ENCODE data around the gene TSEN2.

The TSEN2 gene

DNA sequence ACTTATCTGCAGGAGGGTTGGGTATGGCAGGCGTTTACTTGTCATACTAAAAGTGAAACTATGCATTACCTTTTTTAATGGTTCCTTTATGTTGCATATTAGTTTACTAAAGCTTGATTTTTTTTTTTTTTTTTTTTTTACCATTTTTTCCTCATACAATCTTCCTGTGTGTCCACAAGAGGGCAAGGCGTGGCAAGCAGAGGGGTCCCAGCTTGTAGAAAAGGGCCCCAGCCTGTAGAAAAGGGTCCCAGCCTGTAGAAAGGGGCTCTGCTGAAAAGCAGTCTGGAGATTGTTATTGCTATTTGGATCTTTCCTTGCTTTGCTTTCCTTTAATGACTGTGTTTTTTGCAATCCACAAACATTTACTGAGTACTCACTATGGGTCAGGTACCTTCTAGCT, 94.5 kb downstream of the TSEN2 start:
- no peaks in the 10 kb centered on the region for H3K27me3 ChIP-seq (ENCODE audit: control insufficient read depth, insufficient read depth, low read length)
- H3K36me3 ChIP-seq (ENCODE audit: control insufficient read depth, insufficient read depth, low read length): peaks cover 35% of the 10 kb centered on the region
- no peak overlapping the region for H3K9ac ChIP-seq (ENCODE audit: low read length)

DNA sequence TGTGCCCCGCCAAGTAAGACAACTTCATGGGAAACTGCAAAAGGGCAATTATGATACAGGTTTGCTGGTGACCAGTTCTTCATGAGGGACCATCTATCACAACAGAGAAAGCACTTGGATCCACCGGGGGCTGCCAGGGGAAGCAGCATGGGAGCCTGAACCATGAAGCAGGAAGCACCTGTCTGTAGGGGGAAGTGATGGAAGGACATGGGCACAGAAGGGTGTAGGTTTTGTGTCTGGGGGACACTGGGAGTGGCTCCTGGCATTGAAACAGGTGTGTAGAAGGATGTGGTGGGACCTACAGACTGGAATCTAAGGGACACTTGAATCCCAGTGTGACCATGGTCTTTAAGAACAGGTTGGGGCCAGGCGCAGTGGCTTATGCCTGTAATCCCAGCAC, 95.2 kb downstream of the TSEN2 start:
- Histone ChIP-seq H3K4me3 (ENCODE audit: low read length) (no peak overlapping the region), H3K9ac (ENCODE audit: low read length) (no peak overlapping the region), H3K4me1 (ENCODE audit: control insufficient read depth, insufficient read depth, low read length) (no peaks in the 10 kb centered on the region), H3K27me3 (ENCODE audit: control insufficient read depth, insufficient read depth, low read length) (no peaks in the 10 kb centered on the region), H3K27ac (ENCODE audit: low read depth, low read length) (no peak overlapping the region), H3K36me3 (ENCODE audit: control insufficient read depth, insufficient read depth, low read length) (peaks cover 37% of the 10 kb centered on the region)

More for the DNA sequence above, 94.5 kb downstream of the TSEN2 start:
- Histone ChIP-seq H3K27ac (ENCODE audit: low read depth, low read length) (no peak overlapping the region), H3K4me3 (ENCODE audit: low read length) (no peak overlapping the region), H3K4me1 (ENCODE audit: control insufficient read depth, insufficient read depth, low read length) (no peaks in the 10 kb centered on the region)

DNA sequence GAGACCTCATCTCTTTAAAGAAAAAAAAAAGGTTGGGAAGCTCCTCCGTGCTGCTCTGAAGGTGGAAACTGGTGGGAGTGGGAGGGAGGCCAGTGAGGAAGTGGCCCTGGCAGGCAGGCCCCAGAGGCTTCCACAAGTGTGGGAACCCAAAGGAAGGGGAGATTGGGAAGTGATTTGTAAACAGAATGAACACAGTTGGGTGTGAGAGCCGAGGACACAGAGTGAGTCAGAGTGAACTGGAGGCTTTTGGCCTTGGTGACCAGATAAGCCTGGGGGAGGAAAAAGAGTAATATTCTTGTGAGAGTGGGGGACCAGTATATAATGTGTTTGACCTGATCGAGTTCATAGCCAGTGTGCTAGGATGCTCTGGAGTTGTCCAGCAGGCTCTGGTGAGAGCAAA, 95.6 kb downstream of the TSEN2 start:
- no peaks in the 10 kb centered on the region for H3K4me1 ChIP-seq (ENCODE audit: control insufficient read depth, insufficient read depth, low read length)
- H3K27me3 ChIP-seq (ENCODE audit: control insufficient read depth, insufficient read depth, low read length): no peaks in the 10 kb centered on the region
- H3K4me3 ChIP-seq (ENCODE audit: low read length): no peak overlapping the region
- H3K27ac ChIP-seq (ENCODE audit: low read depth, low read length): no peak overlapping the region
- H3K36me3 ChIP-seq (ENCODE audit: control insufficient read depth, insufficient read depth, low read length): peaks cover 37% of the 10 kb centered on the region
- no peak overlapping the region for H3K9ac ChIP-seq (ENCODE audit: low read length)

DNA sequence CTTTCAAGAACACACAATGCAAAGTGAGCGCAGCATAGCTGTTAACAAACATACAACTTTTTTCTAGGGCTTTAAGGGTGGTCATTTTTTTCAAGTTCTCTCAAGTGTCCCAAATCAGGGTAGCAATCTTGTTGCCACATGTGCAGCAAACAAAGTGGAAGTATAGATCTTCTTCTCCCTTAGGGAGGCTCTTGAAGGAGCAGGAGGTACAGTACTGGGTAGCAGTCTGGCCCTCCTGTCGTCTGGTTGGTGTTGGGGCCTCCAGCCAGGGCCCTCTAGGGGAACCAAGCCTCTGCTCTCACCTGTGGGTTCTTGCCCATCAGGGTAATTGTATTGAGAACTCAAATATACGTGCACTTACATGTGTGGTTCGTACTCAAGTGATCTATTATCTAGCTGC, 98.5 kb downstream of the TSEN2 start:
- Histone ChIP-seq H3K27me3 (ENCODE audit: control insufficient read depth, insufficient read depth, low read length) (no peaks in the 10 kb centered on the region), H3K27ac (ENCODE audit: low read depth, low read length) (no peak overlapping the region), H3K9ac (ENCODE audit: low read length) (no peak overlapping the region), H3K4me3 (ENCODE audit: low read length) (no peak overlapping the region), H3K36me3 (ENCODE audit: control insufficient read depth, insufficient read depth, low read length) (peaks cover 44% of the 10 kb centered on the region), H3K4me1 (ENCODE audit: control insufficient read depth, insufficient read depth, low read length) (no peaks in the 10 kb centered on the region)
